ENCODE measurements around the gene SARM1.

DNA sequence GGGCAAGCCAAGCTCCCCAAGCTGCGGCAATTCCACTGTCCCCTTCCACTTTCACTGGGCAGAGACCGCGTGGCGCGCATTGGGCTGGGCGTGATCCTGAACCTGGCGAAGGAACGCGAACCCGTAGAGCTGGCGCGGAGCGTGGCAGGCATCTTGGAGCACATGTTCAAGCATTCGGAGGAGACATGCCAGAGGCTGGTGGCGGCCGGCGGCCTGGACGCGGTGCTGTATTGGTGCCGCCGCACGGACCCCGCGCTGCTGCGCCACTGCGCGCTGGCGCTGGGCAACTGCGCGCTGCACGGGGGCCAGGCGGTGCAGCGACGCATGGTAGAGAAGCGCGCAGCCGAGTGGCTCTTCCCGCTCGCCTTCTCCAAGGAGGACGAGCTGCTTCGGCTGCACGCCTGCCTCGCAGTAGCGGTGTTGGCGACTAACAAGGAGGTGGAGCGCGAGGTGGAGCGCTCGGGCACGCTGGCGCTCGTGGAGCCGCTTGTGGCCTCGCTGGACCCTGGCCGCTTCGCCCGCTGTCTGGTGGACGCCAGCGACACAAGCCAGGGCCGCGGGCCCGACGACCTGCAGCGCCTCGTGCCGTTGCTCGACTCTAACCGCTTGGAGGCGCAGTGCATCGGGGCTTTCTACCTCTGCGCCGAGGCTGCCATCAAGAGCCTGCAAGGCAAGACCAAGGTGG is 9.8 kb downstream of the SARM1 start:
- TF ChIP-seq GATA3 (IDR thresholded peaks at IDR 0.05; ENCODE audit: low read depth, low read length) (no peak), GATA2 (IDR thresholded peaks at IDR 0.05; ENCODE audit: low read depth, low read length) (no peak)
